ENCODE measurements around the gene EVC.

DNA sequence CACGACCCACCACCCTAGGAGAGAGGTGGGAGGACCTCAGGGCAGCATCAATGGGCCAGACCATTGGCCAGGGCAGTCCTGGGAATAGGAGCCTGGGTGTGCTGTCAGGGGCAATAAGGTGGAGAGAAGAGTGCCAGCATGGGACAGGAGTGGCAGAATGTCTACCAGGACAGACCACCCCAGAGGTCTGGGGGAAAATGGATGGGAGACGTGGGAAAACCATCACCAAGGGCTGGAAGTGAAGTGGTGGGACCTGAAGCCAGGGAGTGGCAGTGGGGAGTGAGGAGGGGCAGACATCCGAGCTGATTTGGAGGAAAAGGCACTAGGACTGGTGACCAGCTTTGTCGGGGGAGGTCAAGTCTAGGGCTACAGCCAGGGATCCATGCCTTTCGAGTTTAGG is 3.6 kb upstream of the EVC start:
- TF ChIP-seq POLR2AphosphoS5 (IDR thresholded peaks at IDR 0.05; ENCODE audit: low read depth, low read length) = no peak
- TF ChIP-seq, protein P1, sequence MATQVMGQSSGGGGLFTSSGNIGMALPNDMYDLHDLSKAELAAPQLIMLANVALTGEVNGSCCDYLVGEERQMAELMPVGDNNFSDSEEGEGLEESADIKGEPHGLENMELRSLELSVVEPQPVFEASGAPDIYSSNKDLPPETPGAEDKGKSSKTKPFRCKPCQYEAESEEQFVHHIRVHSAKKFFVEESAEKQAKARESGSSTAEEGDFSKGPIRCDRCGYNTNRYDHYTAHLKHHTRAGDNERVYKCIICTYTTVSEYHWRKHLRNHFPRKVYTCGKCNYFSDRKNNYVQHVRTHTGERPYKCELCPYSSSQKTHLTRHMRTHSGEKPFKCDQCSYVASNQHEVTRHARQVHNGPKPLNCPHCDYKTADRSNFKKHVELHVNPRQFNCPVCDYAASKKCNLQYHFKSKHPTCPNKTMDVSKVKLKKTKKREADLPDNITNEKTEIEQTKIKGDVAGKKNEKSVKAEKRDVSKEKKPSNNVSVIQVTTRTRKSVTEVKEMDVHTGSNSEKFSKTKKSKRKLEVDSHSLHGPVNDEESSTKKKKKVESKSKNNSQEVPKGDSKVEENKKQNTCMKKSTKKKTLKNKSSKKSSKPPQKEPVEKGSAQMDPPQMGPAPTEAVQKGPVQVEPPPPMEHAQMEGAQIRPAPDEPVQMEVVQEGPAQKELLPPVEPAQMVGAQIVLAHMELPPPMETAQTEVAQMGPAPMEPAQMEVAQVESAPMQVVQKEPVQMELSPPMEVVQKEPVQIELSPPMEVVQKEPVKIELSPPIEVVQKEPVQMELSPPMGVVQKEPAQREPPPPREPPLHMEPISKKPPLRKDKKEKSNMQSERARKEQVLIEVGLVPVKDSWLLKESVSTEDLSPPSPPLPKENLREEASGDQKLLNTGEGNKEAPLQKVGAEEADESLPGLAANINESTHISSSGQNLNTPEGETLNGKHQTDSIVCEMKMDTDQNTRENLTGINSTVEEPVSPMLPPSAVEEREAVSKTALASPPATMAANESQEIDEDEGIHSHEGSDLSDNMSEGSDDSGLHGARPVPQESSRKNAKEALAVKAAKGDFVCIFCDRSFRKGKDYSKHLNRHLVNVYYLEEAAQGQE (IDR thresholded peaks at IDR 0.05; ENCODE audit: insufficient read depth in 1 of 2, low read depth in 2 of 2, low read length in 2 of 2) = no peak
- no peak for TF ChIP-seq TAF1 (IDR thresholded peaks at IDR 0.05; ENCODE audit: borderline replicate concordance, insufficient read depth, low read length)
